ENCODE data around the gene CARMIL1.

The CARMIL1 gene

GRCh38 chr6:25278914-25279747 is at the start of gene CARMIL1:
TSS of gene CARMIL1 (plus strand) at chr6:25279374. CDS start at chr6:25279796, 422 bp downstream.
- peak; percentile 36 for DNase-seq (ENCODE audit: low read depth)

GRCh38 chr6:25229671-25230321 is 49.4 kb upstream of the CARMIL1 start:
- DNase-seq (ENCODE audit: low read depth) = no peak

- DNase-seq (ENCODE audit: low read depth) = no peak
These were observed 46.7 kb upstream of the CARMIL1 start for GRCh38 chr6:25232479-25232878.

- DNase-seq (ENCODE audit: low read depth) = no peak
These were observed 45.9 kb upstream of the CARMIL1 start for GRCh38 chr6:25233226-25233625.

GRCh38 chr6:25237579-25237978 is 41.6 kb upstream of the CARMIL1 start:
- no peak for DNase-seq (ENCODE audit: low read depth)

GRCh38 chr6:25239059-25239458 is 40.1 kb upstream of the CARMIL1 start:
- no peak for DNase-seq (ENCODE audit: low read depth)

- DNase-seq (ENCODE audit: low read depth) = no peak
These were observed 39.7 kb upstream of the CARMIL1 start for GRCh38 chr6:25239498-25239897.

- no peak for DNase-seq (ENCODE audit: low read depth)
These were observed 36.6 kb upstream of the CARMIL1 start for GRCh38 chr6:25242567-25242966.

GRCh38 chr6:25244865-25245264 is 34.3 kb upstream of the CARMIL1 start:
- no peak for DNase-seq (ENCODE audit: low read depth)

GRCh38 chr6:25248123-25248522 is 31.1 kb upstream of the CARMIL1 start:
- DNase-seq (ENCODE audit: low read depth) = no peak

- DNase-seq (ENCODE audit: low read depth) = no peak
These were observed 30.0 kb upstream of the CARMIL1 start for GRCh38 chr6:25249133-25249532.

- no peak for DNase-seq (ENCODE audit: low read depth)
These were observed 28.3 kb upstream of the CARMIL1 start for GRCh38 chr6:25250878-25251277.

GRCh38 chr6:25251426-25251825 is 27.7 kb upstream of the CARMIL1 start:
- DNase-seq (ENCODE audit: low read depth) = no peak

- DNase-seq (ENCODE audit: low read depth) = no peak
These were observed 25.8 kb upstream of the CARMIL1 start for GRCh38 chr6:25253351-25253750.

GRCh38 chr6:25254671-25255070 is 24.5 kb upstream of the CARMIL1 start:
- DNase-seq (ENCODE audit: low read depth) = no peak

- DNase-seq (ENCODE audit: low read depth) = no peak
These were observed 21.4 kb upstream of the CARMIL1 start for GRCh38 chr6:25257686-25258348.

GRCh38 chr6:25259756-25260155 is 19.4 kb upstream of the CARMIL1 start:
- DNase-seq (ENCODE audit: low read depth) = no peak

- no peak for DNase-seq (ENCODE audit: low read depth)
These were observed 15.5 kb upstream of the CARMIL1 start for GRCh38 chr6:25263657-25264056.

- no peak for DNase-seq (ENCODE audit: low read depth)
These were observed 12.6 kb upstream of the CARMIL1 start for GRCh38 chr6:25266456-25267100.

- DNase-seq (ENCODE audit: low read depth) = no peak
These were observed 11.5 kb upstream of the CARMIL1 start for GRCh38 chr6:25267662-25268061.

- no peak for DNase-seq (ENCODE audit: low read depth)
These were observed 8.6 kb upstream of the CARMIL1 start for GRCh38 chr6:25270559-25270958.

- DNase-seq (ENCODE audit: low read depth) = no peak
These were observed 3.7 kb upstream of the CARMIL1 start for GRCh38 chr6:25275436-25275835.

Data from stimulated activated CD8-positive, alpha-beta memory T cell treated with anti-CD3 and anti-CD28 coated beads, Interleukin-12 subunit alpha, Interleukin-12 subunit beta, amount 100 ng/mL, for 1 hour (primary cell).